ENCODE measurements around the gene GSDMA. TPM values are rescaled to one million over a fixed set of nuclear protein-coding genes. Genes with fewer than 3 reads are reported as not detected.

Gene GSDMA
- total RNA-seq, 1 donor from 2014 or later = not detected

DNA sequence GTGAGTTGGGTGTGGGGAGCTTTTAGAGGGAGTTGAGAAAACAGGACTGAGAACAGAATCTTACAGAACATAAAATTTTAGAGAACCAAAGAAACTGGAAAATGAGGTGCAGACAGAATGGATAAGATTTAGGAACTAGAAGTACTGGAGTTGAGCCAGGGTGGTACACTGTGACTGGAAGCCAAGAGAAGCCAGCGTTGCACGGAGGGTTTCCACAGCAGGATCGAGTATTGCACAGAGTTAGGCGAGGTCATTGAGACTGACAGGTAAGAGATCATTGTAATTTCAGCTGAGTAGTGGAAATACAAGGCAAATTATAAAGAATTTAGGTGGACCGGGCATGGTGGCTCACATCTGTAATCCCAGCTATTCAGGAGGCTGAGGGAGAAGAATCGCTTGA, 6.6 kb downstream of the GSDMA start:
- DNase-seq (ENCODE audit: low read depth) = no peak
- no peak overlapping the region for H3K27ac Mint-ChIP-seq (ENCODE audit: unreplicated experiment)
- H3K4me3 Mint-ChIP-seq (ENCODE audit: unreplicated experiment) = no peak overlapping the region

DNA sequence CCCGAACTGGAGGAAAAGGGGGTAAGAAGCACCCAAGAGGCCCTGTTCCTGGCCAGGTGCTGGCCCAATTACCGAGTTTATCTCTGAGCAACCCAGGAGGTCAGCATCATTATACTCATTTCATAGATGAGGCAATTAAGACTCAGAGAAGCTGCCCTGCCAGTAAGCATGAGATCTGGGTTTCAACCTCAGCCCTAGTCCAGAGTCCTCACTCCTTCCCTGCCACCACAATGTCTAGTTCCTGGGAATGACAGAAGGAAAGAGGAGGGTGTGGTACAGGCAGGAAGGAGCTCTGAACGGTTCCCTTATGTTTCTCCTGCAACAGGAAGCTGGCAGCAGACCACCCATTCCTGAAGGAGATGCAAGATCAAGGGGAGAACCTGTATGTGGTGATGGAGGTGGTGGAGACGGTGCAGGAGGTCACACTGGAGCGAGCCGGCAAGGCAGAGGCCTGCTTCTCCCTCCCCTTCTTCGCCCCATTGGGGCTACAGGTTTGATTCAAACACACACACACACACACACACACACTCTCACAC, 7.4 kb downstream of the GSDMA start:
- Mint-ChIP-seq H3K4me1 (ENCODE audit: low read depth, unreplicated experiment) (peaks cover 9% of the 10 kb centered on the region), H3K36me3 (ENCODE audit: low read depth, unreplicated experiment) (peaks cover 3% of the 10 kb centered on the region), H3K9me3 (ENCODE audit: unreplicated experiment) (peaks cover 6% of the 10 kb centered on the region), H3K4me3 (ENCODE audit: unreplicated experiment) (no peak overlapping the region), H3K27me3 (ENCODE audit: low read depth, unreplicated experiment) (peaks cover 30% of the 10 kb centered on the region), H3K27ac (ENCODE audit: unreplicated experiment) (no peak overlapping the region)
- DNase-seq (ENCODE audit: low read depth) (no peak), FAIRE-seq (no peak)
- Histone ChIP-seq H3K4me2 (ENCODE audit: low read length) (no peak overlapping the region), H3K4me3 (ENCODE audit: insufficient read depth, low read depth, low read length) (no peak overlapping the region), H3K36me3 (ENCODE audit: insufficient read depth, low read length) (no peaks in the 10 kb centered on the region), H3K27ac (ENCODE audit: low read depth, low read length) (no peak overlapping the region), H3K9ac (ENCODE audit: low read length) (no peak overlapping the region), H3K9me3 (ENCODE audit: insufficient read depth, low read depth, low read length) (no peaks in the 10 kb centered on the region), H3K27me3 (ENCODE audit: insufficient read depth, low read length) (peaks cover 5% of the 10 kb centered on the region), H2AFZ (ENCODE audit: low read depth, low read length) (no peak overlapping the region), H4K20me1 (ENCODE audit: insufficient read depth, low read length) (no peaks in the 10 kb centered on the region), H3K79me2 (ENCODE audit: insufficient read depth, low read length) (no peaks in the 10 kb centered on the region), H3K4me1 (ENCODE audit: insufficient read depth, low read length) (no peaks in the 10 kb centered on the region)
- TF ChIP-seq, protein P1, sequence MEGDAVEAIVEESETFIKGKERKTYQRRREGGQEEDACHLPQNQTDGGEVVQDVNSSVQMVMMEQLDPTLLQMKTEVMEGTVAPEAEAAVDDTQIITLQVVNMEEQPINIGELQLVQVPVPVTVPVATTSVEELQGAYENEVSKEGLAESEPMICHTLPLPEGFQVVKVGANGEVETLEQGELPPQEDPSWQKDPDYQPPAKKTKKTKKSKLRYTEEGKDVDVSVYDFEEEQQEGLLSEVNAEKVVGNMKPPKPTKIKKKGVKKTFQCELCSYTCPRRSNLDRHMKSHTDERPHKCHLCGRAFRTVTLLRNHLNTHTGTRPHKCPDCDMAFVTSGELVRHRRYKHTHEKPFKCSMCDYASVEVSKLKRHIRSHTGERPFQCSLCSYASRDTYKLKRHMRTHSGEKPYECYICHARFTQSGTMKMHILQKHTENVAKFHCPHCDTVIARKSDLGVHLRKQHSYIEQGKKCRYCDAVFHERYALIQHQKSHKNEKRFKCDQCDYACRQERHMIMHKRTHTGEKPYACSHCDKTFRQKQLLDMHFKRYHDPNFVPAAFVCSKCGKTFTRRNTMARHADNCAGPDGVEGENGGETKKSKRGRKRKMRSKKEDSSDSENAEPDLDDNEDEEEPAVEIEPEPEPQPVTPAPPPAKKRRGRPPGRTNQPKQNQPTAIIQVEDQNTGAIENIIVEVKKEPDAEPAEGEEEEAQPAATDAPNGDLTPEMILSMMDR (IDR thresholded peaks at IDR 0.05; ENCODE audit: insufficient read depth, low read depth, low read length) = no peak
- TF ChIP-seq EZH2 (IDR thresholded peaks at IDR 0.05; ENCODE audit: insufficient read depth, low read length) = no peak

More for the DNA sequence above, 6.6 kb downstream of the GSDMA start:
- Histone ChIP-seq H3K9ac (ENCODE audit: low read length) (no peak overlapping the region), H3K4me3 (ENCODE audit: insufficient read depth, low read depth, low read length) (no peak overlapping the region), H3K27ac (ENCODE audit: low read depth, low read length) (no peak overlapping the region), H3K79me2 (ENCODE audit: insufficient read depth, low read length) (no peaks in the 10 kb centered on the region), H3K4me2 (ENCODE audit: low read length) (no peak overlapping the region), H3K4me1 (ENCODE audit: insufficient read depth, low read length) (no peaks in the 10 kb centered on the region), H3K36me3 (ENCODE audit: insufficient read depth, low read length) (no peaks in the 10 kb centered on the region), H3K9me3 (ENCODE audit: insufficient read depth, low read depth, low read length) (no peaks in the 10 kb centered on the region), H4K20me1 (ENCODE audit: insufficient read depth, low read length) (no peaks in the 10 kb centered on the region), H3K27me3 (ENCODE audit: insufficient read depth, low read length) (peaks cover 5% of the 10 kb centered on the region), H2AFZ (ENCODE audit: low read depth, low read length) (no peak overlapping the region)
- FAIRE-seq = no peak
- Mint-ChIP-seq H3K4me1 (ENCODE audit: low read depth, unreplicated experiment) (peaks cover 9% of the 10 kb centered on the region), H3K36me3 (ENCODE audit: low read depth, unreplicated experiment) (peaks cover 3% of the 10 kb centered on the region), H3K9me3 (ENCODE audit: unreplicated experiment) (peaks cover 6% of the 10 kb centered on the region), H3K27me3 (ENCODE audit: low read depth, unreplicated experiment) (peaks cover 35% of the 10 kb centered on the region)
- TF ChIP-seq, protein P1 (IDR thresholded peaks at IDR 0.05; ENCODE audit: insufficient read depth, low read depth, low read length) = no peak
- TF ChIP-seq EZH2 (IDR thresholded peaks at IDR 0.05; ENCODE audit: insufficient read depth, low read length) = no peak

DNA sequence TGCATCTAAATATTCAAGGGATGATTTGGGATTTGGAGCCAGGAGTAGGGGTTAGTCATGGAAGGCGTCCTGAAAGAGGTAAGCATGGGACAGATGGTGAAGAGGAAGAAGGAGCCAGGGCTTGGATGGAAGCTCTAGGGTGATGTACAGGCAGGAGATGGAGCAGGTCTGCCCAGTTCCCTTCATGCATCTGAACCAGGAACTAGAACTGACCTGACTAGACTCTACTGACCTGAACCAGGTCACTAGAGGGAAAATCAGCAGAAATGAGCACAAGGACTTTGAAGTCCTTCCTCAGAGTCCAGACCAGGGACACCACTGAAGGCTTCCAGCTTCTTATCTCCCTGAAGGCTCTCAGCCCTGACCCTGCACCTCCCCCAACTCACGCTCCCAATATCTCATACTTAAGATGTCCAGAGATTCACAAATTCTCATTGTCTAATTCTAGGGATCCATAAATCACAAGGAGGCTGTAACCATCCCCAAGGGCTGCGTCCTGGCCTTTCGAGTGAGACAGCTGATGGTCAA, 8.3 kb downstream of the GSDMA start:
- Histone ChIP-seq H2AFZ (ENCODE audit: low read depth, low read length) (no peak overlapping the region), H3K4me1 (ENCODE audit: insufficient read depth, low read length) (no peaks in the 10 kb centered on the region), H3K4me2 (ENCODE audit: low read length) (no peak overlapping the region), H3K9ac (ENCODE audit: low read length) (no peak overlapping the region), H3K36me3 (ENCODE audit: insufficient read depth, low read length) (no peaks in the 10 kb centered on the region), H3K4me3 (ENCODE audit: insufficient read depth, low read depth, low read length) (no peak overlapping the region), H3K9me3 (ENCODE audit: insufficient read depth, low read depth, low read length) (no peaks in the 10 kb centered on the region), H4K20me1 (ENCODE audit: insufficient read depth, low read length) (no peaks in the 10 kb centered on the region), H3K27ac (ENCODE audit: low read depth, low read length) (no peak overlapping the region), H3K79me2 (ENCODE audit: insufficient read depth, low read length) (no peaks in the 10 kb centered on the region), H3K27me3 (ENCODE audit: insufficient read depth, low read length) (peaks cover 5% of the 10 kb centered on the region)
- no peak for FAIRE-seq
- H3K27me3 Mint-ChIP-seq (ENCODE audit: low read depth, unreplicated experiment) = peaks cover 22% of the 10 kb centered on the region
- no peak overlapping the region for H3K4me3 Mint-ChIP-seq (ENCODE audit: unreplicated experiment)
- H3K27ac Mint-ChIP-seq (ENCODE audit: unreplicated experiment) = no peak overlapping the region
- peaks cover 9% of the 10 kb centered on the region for H3K4me1 Mint-ChIP-seq (ENCODE audit: low read depth, unreplicated experiment)
- peaks cover 6% of the 10 kb centered on the region for H3K9me3 Mint-ChIP-seq (ENCODE audit: unreplicated experiment)
- no peak for DNase-seq (ENCODE audit: low read depth)
- TF ChIP-seq, protein P1 (IDR thresholded peaks at IDR 0.05; ENCODE audit: insufficient read depth, low read depth, low read length) = no peak
- TF ChIP-seq EZH2 (IDR thresholded peaks at IDR 0.05; ENCODE audit: insufficient read depth, low read length) = no peak
- H3K36me3 Mint-ChIP-seq (ENCODE audit: low read depth, unreplicated experiment) = peaks cover 3% of the 10 kb centered on the region

Measured in astrocyte (in vitro differentiated cells and primary cell).